Karpas-422 (cell line): ENCODE data around the gene SMYD3. TPM values are rescaled to one million over a fixed set of nuclear protein-coding genes. Genes with fewer than 3 reads are reported as not detected.

Experiments
- DNase-seq: peaks from one replicate; pipeline ENCODE4 v3.0.0-alpha.2; 2015
- H2AFZ ChIP-seq: fragments of 200-600 bp; sonication (generic); 2 replicates; pipeline ENCODE4 v1.6.1; 2014; ENCODE audit warnings: antibody characterized with exemption, low read length, mixed read lengths
- H3K27ac ChIP-seq: fragments of 200-600 bp; sonication (generic); 2 replicates; pipeline ENCODE4 v1.5.1; 2014; ENCODE audit warnings: mild to moderate bottlenecking, low read length, moderate library complexity
- H3K27me3 ChIP-seq: fragments of 200-600 bp; sonication (generic); 2 replicates; pipeline ENCODE4 v1.6.1; 2014; ENCODE audit warnings: low read length, mixed read lengths
- H3K36me3 ChIP-seq: fragments of 200-600 bp; sonication (generic); 2 replicates; pipeline ENCODE4 v1.6.1; 2014; ENCODE audit warnings: low read length, mixed read lengths; ENCODE audit not compliant: insufficient read depth
- H3K4me1 ChIP-seq: fragments of 200-600 bp; sonication (generic); 2 replicates; pipeline ENCODE4 v1.6.1; 2014; ENCODE audit warnings: mild to moderate bottlenecking, low read length, mixed read lengths
- H3K4me2 ChIP-seq: fragments of 200-600 bp; sonication (generic); 2 replicates; pipeline ENCODE4 v1.6.1; 2014; ENCODE audit warnings: low read length, low read depth, mild to moderate bottlenecking; ENCODE audit not compliant: poor library complexity, severe bottlenecking
- H3K4me3 ChIP-seq: fragments of 200-600 bp; sonication (generic); 2 replicates; pipeline ENCODE4 v1.5.1; 2014; ENCODE audit warnings: mild to moderate bottlenecking, antibody characterized with exemption, low read length, mixed read lengths
- H3K79me2 ChIP-seq: fragments of 200-600 bp; sonication (generic); 2 replicates; pipeline ENCODE4 v1.6.1; 2014; ENCODE audit warnings: mild to moderate bottlenecking, low read length, mixed read lengths
- H3K9ac ChIP-seq: fragments of 200-600 bp; sonication (generic); 2 replicates; pipeline ENCODE4 v1.6.0; 2014; ENCODE audit warnings: low read length
- H3K9me2 ChIP-seq: fragments of 200-600 bp; sonication (generic), shearing (Covaris generic); replicated peaks from 2 replicates; pipeline ENCODE4 v1.6.0; 2014; ENCODE audit warnings: mild to moderate bottlenecking, low read length, moderate library complexity; ENCODE audit not compliant: insufficient read depth
- H3K9me3 ChIP-seq: fragments of 300-700, 200-600 bp; sonication (generic); 2 replicates; pipeline ENCODE4 v1.6.1; 2014; ENCODE audit warnings: low read length, mixed read lengths
- H4K20me1 ChIP-seq: fragments of 200-600 bp; sonication (generic); 2 replicates; pipeline ENCODE4 v1.6.1; 2014; ENCODE audit warnings: mild to moderate bottlenecking, antibody characterized with exemption, low read length, low read depth; ENCODE audit not compliant: insufficient read depth
- total RNA-seq: library from RNA; depleted of rRNA; stranded (reverse); fragments of >200 nt; shearing (Covaris generic); gene quantifications from 2 replicates; pipeline ENCODE4 v1.2.3, GENCODE V29; 2014; ENCODE audit warnings: low replicate concordance

Gene SMYD3
- total RNA-seq, 1 experiment from 2014 or later = 67.1 TPM

GRCh38 chr1:246159279-246160227 is 347.5 kb downstream of the SMYD3 start:
- DNase-seq = no peak
- H3K9me2 ChIP-seq = no peaks in the 10 kb centered on the region
- no peaks in the 10 kb centered on the region for H3K36me3 ChIP-seq
- H3K27me3 ChIP-seq = no peaks in the 10 kb centered on the region
- peaks cover 10% of the 10 kb centered on the region for H3K4me1 ChIP-seq
- H3K9ac ChIP-seq = no peak overlapping the region
- H3K4me2 ChIP-seq = no peak overlapping the region
- H4K20me1 ChIP-seq = no peaks in the 10 kb centered on the region
- no peak overlapping the region for H2AFZ ChIP-seq
- H3K9me3 ChIP-seq = no peaks in the 10 kb centered on the region
- no peaks in the 10 kb centered on the region for H3K79me2 ChIP-seq
- H3K4me3 ChIP-seq = no peak overlapping the region
- H3K27ac ChIP-seq = no peak overlapping the region

DNA sequence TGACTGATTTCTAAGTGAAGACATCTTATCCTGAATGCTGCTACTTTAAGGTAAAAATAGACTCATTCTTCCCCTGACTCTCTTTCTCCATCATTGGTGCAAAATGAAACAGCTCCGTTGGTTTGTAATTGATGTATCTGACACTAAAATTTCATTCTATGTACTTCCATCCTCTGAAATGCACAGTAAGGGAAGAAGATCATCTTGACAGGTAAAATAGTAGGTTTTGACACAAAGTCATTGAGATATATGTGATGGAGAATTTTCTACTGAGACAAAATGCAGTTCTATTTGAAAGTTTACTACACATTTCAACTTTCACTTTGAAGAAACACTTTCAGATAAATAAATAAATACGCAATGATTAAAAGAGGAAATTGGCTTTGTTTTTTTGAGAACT is 348.9 kb downstream of the SMYD3 start:
- Histone ChIP-seq H3K4me2 (no peak overlapping the region), H3K4me3 (no peak overlapping the region)

GRCh38 chr1:246157516-246157915 is 349.6 kb downstream of the SMYD3 start:
- H2AFZ ChIP-seq = no peak overlapping the region
- no peak overlapping the region for H3K27ac ChIP-seq
- DNase-seq = no peak
- H4K20me1 ChIP-seq = no peaks in the 10 kb centered on the region
- no peak overlapping the region for H3K9ac ChIP-seq
- H3K79me2 ChIP-seq = no peaks in the 10 kb centered on the region
- H3K36me3 ChIP-seq = no peaks in the 10 kb centered on the region
- no peak overlapping the region for H3K4me2 ChIP-seq
- H3K27me3 ChIP-seq = no peaks in the 10 kb centered on the region
- H3K4me1 ChIP-seq = peaks cover 10% of the 10 kb centered on the region
- H3K4me3 ChIP-seq = no peak overlapping the region
- H3K9me2 ChIP-seq = no peaks in the 10 kb centered on the region
- no peaks in the 10 kb centered on the region for H3K9me3 ChIP-seq

More for the DNA sequence above, 348.9 kb downstream of the SMYD3 start:
- DNase-seq = no peak
- Histone ChIP-seq H3K27ac (no peak overlapping the region), H3K9me3 (no peaks in the 10 kb centered on the region), H2AFZ (no peak overlapping the region), H3K27me3 (no peaks in the 10 kb centered on the region), H3K9ac (no peak overlapping the region), H3K4me1 (peaks cover 10% of the 10 kb centered on the region), H3K36me3 (no peaks in the 10 kb centered on the region), H3K79me2 (no peaks in the 10 kb centered on the region), H4K20me1 (no peaks in the 10 kb centered on the region), H3K9me2 (no peaks in the 10 kb centered on the region)

- Histone ChIP-seq H3K9me3 (no peaks in the 10 kb centered on the region), H2AFZ (no peak overlapping the region), H3K4me3 (no peak overlapping the region), H3K4me2 (no peak overlapping the region), H3K27me3 (no peaks in the 10 kb centered on the region), H3K27ac (no peak overlapping the region), H3K9ac (no peak overlapping the region), H3K36me3 (no peaks in the 10 kb centered on the region), H3K9me2 (no peaks in the 10 kb centered on the region), H4K20me1 (no peaks in the 10 kb centered on the region), H3K4me1 (peaks cover 10% of the 10 kb centered on the region), H3K79me2 (no peaks in the 10 kb centered on the region)
- DNase-seq = no peak
Observed at GRCh38 chr1:246156847-246157246, 350.2 kb downstream of the SMYD3 start.

GRCh38 chr1:246155923-246156322 is 351.2 kb downstream of the SMYD3 start:
- Histone ChIP-seq H3K27me3 (no peaks in the 10 kb centered on the region), H3K9me3 (no peaks in the 10 kb centered on the region), H3K9ac (no peak overlapping the region), H3K9me2 (no peaks in the 10 kb centered on the region), H3K4me1 (peaks cover 4% of the 10 kb centered on the region; the same call in 1 of the 2 replicates), H3K27ac (no peak overlapping the region), H3K79me2 (no peaks in the 10 kb centered on the region), H2AFZ (no peak overlapping the region), H3K4me2 (no peak overlapping the region), H3K4me3 (no peak overlapping the region), H4K20me1 (no peaks in the 10 kb centered on the region), H3K36me3 (no peaks in the 10 kb centered on the region)
- DNase-seq = no peak

- Histone ChIP-seq H2AFZ (no peak overlapping the region), H4K20me1 (no peaks in the 10 kb centered on the region), H3K9me2 (no peaks in the 10 kb centered on the region), H3K9ac (no peak overlapping the region), H3K27me3 (no peaks in the 10 kb centered on the region), H3K27ac (no peak overlapping the region), H3K36me3 (no peaks in the 10 kb centered on the region), H3K9me3 (no peaks in the 10 kb centered on the region), H3K79me2 (0 out of 2 replicates have a peak, but pooled peaks cover 3% of the 10 kb centered on the region), H3K4me2 (no peak overlapping the region), H3K4me3 (no peak overlapping the region), H3K4me1 (peaks cover 4% of the 10 kb centered on the region; the same call in 1 of the 2 replicates)
- DNase-seq = no peak
Observed at GRCh38 chr1:246153796-246154212, 353.3 kb downstream of the SMYD3 start.

- no peak overlapping the region for H3K27ac ChIP-seq
- H3K9ac ChIP-seq = no peak overlapping the region
- H2AFZ ChIP-seq = no peak overlapping the region
- H3K36me3 ChIP-seq = no peaks in the 10 kb centered on the region
- no peak overlapping the region for H3K4me3 ChIP-seq
- no peaks in the 10 kb centered on the region for H3K9me2 ChIP-seq
- H4K20me1 ChIP-seq = no peaks in the 10 kb centered on the region
- no peak for DNase-seq
- H3K4me1 ChIP-seq = peaks cover 4% of the 10 kb centered on the region; the same call in 1 of the 2 replicates
- H3K4me2 ChIP-seq = no peak overlapping the region
- H3K27me3 ChIP-seq = no peaks in the 10 kb centered on the region
- H3K79me2 ChIP-seq = 0 out of 2 replicates have a peak, but pooled peaks cover 3% of the 10 kb centered on the region
- no peaks in the 10 kb centered on the region for H3K9me3 ChIP-seq
Observed at GRCh38 chr1:246152986-246153431, 354.1 kb downstream of the SMYD3 start.

DNA sequence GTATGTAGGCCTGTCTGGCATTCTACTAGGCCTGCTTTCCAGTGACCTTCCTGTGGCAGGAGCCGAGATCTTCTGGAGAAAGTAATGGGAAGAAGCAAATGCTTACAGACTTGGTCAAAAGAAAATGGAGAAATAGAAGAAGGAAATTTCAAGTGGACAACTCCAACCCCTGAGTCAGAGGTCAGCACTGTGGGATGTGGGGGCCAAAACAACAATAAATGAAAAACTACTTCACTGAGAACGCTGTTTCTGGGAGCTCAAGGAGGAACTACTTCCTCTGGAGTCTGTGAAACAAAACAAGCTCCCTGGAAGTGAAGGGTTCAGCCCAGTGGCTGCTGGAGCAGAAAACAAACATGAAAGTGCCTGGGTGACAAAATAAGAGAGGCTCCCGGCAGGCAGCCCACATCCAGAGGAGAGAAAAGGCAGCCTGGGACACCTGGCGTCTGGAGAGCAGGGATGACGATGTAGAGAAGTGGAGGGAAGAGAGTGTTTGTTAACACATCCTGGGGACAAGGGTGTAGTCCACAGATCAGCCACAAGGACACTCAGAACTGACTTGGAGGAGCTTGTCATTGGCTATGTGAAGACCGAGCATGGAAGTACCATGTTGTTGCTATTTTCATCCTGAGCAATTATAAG is 355.2 kb downstream of the SMYD3 start:
- no peak overlapping the region for H2AFZ ChIP-seq
- H3K27ac ChIP-seq = no peak overlapping the region
- H3K4me2 ChIP-seq = no peak overlapping the region
- no peak overlapping the region for H3K9ac ChIP-seq
- H3K36me3 ChIP-seq = no peaks in the 10 kb centered on the region
- no peaks in the 10 kb centered on the region for H3K27me3 ChIP-seq
- H3K4me3 ChIP-seq = no peak overlapping the region
- 0 out of 2 replicates have a peak, but pooled peaks cover 3% of the 10 kb centered on the region for H3K79me2 ChIP-seq
- no peaks in the 10 kb centered on the region for H4K20me1 ChIP-seq
- DNase-seq = no peak
- no peaks in the 10 kb centered on the region for H3K9me2 ChIP-seq
- H3K9me3 ChIP-seq = no peaks in the 10 kb centered on the region
- H3K4me1 ChIP-seq = peaks cover 4% of the 10 kb centered on the region; the same call in 1 of the 2 replicates
